GM12874 (cell line): Measurements from ENCODE around the gene PLCB1.

Source experiments
- CTCF ChIP-seq: IDR thresholded peaks from 2 replicates; pipeline ENCODE4 v1.5.1; 2011; ENCODE audit warnings: low read depth, mild to moderate bottlenecking, control low read depth, low read length, moderate library complexity; ENCODE audit not compliant: insufficient read depth

The PLCB1 gene

GRCh38 chr20:8722277-8722928 is 590.3 kb downstream of the PLCB1 start:
- peak; percentile 69 for TF ChIP-seq CTCF

- TF ChIP-seq CTCF: no peak
Observed at GRCh38 chr20:8723296-8723695, 591.2 kb downstream of the PLCB1 start.

GRCh38 chr20:8724884-8725283 is 592.8 kb downstream of the PLCB1 start:
- no peak for TF ChIP-seq CTCF

GRCh38 chr20:8726460-8726859 is 594.4 kb downstream of the PLCB1 start:
- no peak for TF ChIP-seq CTCF

- no peak for TF ChIP-seq CTCF
Observed at GRCh38 chr20:8735014-8735413, 602.9 kb downstream of the PLCB1 start.

- TF ChIP-seq CTCF: no peak
Observed at GRCh38 chr20:8735674-8736073, 603.6 kb downstream of the PLCB1 start.

- TF ChIP-seq CTCF: no peak
Observed at GRCh38 chr20:8740265-8740664, 608.2 kb downstream of the PLCB1 start.
